HT-29 (cell line): Measurements from ENCODE around the gene FOXE1. TPM values are rescaled to one million over a fixed set of nuclear protein-coding genes. Genes with fewer than 3 reads are reported as not detected.
A peak's percentile ranks its signal among the peaks of the same experiment; 100 is the strongest.

ENCODE experiments used
- DNase-seq: peaks from one replicate; pipeline ENCODE4 v3.0.0-alpha.2; 2015; ENCODE audit warnings: low spot score
- total RNA-seq: library from RNA; depleted of rRNA; stranded (reverse); fragments of >200 nt; shearing (Covaris generic); gene quantifications from 2 replicates; pipeline ENCODE4 v1.2.3, GENCODE V29; 2014

FOXE1 gene
- total RNA-seq, 1 experiment from 2014 or later = not detected

DNA sequence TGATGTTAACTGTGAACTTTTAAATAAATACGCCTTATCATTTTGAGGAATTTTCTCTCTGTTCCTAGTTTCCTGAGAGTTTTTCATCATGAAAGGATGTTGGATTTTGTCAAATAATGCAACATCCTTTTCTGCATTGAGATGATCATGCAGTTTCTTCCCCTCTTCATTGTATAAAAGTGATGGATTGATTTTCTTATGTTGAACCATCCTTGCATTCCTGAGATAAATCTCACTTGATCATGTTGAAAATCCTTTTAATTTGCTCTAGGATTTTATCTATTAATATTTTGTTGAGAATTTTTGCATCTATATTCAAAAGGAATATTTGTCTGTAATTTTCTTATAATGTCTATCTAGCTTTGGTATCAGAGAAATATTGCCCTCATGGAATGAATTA is 13.3 kb downstream of the FOXE1 start:
- no peak for DNase-seq

- DNase-seq = no peak
These were observed 13.8 kb downstream of the FOXE1 start for GRCh38 chr9:97866848-97867247.

DNA sequence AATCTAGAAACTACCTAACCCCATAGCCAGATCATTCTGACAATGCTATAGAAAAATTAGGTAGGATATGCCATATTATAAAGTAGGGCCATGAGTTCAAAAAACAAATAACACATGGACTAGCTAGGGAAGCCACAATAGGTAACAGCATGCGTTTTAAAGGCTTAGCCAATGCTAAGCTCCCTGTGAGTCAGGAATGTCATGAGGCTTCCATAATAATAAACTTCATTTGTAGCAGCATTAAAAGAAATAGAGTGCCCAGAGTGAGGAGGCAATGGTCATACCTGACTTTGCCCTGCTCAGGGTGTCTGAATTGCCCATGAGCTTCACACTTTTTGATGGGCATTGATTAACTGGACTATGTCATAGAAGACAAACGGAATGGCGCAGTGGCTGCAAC is 15.8 kb downstream of the FOXE1 start:
- no peak for DNase-seq

DNA sequence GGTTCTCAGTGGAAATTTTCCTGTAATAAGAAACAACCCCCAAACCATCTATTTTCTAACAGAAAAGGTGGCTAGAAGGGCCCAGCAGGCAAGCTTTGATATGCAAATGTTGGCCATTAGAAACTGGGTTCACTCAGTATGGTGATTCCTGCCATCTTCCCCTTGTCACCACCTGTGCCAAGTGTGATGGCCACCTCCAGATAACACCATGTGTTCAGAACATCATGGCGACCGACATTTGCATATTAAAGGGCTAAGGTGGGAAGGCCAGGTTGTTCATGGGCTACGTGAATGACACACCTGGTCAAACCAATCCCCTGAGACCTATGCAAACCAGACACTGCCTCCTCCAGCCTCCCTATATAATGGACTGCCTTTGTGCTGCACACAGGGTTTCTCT is 20.4 kb downstream of the FOXE1 start:
- DNase-seq = no peak

DNA sequence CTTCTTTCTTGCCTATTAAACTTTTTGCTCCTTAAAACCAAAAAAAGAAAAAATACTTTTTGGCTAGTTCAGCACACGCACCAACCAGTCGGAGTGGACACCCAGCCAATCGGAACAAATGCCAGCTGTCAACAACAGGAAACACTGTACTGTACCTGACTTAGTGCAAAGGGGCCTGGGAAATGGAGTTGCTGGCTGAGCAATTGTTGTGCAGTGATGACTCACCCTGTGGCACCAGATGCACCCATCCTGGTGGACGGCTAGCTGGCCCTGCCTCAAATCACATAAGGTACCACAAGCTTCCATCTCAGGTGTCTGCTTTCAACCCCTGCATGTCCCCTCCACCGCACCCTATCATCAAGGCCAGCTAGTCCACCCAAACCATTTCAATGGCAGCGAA is 20.9 kb downstream of the FOXE1 start:
- DNase-seq = peak; percentile 11

DNA sequence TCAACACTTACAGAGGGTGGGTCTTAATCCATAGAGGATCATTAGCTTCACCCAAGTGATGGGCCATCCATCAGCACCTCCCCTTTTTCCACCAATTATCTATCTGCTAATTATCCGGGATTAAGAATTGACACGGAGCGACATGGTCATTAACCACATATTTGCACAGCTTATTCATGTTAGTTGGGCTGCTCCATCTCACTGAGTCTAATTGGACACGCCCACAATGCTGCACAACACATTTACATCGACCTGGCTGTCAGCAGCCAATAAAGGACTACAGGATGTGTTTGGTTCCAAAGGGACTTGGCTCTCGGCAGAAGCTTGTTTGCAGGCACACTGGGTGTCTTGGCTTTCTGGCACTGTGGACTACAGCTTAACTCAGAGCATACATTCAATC is 21.6 kb downstream of the FOXE1 start:
- no peak for DNase-seq

- no peak for DNase-seq
These were observed 22.1 kb downstream of the FOXE1 start for GRCh38 chr9:97875111-97875510.

GRCh38 chr9:97876061-97876460 is 23.0 kb downstream of the FOXE1 start:
- DNase-seq = no peak

DNA sequence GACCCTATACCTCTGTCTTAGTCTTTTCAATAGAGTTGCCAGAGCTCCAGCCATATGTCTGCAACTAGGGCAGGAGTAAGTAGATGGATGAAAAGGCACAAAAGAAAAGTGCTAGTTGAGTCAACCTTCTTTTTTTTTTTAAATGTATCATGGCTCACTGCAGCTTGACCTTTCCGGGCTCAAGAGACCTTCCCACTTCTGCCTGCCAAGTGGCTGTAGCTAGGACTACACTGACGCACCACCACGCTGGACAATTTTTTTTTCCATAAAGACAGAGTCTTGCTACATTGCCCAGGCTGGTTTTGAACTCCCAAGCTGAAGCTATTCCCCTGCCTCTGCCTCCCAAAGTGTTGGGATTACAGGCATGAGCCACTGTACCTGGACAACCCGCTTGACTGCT is 27.3 kb downstream of the FOXE1 start:
- no peak for DNase-seq

DNA sequence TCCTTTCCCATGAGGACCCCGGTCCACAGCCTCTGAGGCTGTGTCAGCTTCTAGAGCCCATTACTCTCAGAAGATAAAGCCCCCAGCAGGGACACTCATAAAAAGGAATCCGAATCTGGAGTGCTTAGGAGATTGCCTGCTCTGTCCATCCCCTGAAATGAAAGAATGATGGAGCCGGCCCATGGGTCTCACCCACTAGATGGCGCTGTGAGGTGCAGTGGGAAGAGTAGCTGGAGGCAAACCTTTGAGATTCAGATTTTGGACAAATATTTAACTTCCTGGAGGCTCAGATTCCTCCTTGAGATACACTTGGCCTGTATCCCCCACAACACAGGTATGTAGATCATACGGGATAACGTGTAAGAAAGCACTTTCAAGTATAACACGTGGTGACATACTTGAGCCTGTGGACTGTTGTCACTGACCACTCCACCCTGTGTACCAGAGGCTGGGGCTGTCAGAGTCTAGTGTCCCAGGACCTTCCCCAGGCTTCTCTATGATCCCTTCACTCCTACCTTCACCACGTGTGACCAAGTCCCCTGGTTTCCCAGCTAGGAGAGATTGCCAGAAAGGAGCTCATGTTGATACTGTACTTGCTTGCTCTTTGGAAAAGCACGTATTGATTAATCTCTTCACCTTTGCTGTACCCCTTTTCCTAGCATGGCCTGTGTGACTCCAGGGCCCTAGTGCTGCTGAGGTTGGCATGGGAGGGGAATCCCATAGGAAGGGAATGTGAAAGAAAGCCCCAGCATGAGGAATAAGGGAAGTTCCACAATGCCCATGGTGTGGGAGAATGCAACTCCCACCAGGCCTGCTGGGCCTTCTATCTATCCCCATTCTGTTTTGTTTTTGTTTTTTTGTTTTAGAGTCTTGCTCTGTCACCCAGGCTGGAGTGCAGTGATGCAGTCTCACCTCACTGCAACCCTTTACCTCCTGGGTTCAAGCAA is 37.2 kb downstream of the FOXE1 start:
- DNase-seq = peak; percentile 44

DNA sequence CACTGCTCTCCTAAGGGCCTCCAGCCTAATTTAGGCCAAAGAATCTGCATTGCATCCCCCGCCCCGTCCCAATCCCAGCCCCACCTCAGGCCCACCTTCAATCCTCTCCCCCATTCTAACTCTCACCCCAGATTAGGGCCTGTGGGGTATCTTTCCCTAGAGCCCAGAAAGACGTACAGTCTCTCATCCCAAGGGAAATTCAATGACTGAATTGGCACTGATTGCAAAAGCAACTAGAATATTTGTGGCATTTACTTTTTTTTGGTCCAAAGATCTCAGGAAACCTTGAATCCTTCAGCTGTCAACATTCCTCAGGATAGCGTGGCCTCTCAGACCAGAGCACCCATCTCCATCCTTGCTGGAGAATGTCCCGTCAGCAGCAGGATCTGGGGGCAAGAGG is 38.7 kb downstream of the FOXE1 start:
- DNase-seq = no peak

DNA sequence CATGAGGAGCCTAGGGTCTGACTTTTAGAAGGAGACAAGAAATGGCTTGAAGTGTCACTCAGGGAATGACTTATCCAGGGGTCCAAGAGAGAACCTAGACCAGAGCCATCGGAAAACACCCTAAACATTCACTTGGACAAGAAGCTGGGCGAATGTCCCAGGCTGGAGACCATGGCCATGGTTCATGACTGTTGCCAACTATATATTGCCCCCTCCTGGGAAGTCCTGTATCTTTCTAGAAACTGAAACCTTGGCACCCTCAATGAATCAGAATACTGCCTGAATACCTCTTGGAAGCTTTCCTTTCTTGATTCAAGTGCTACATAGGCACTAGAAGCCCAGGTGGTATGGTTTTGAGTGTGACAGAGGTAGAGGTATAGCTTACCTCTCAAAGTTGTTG is 39.4 kb downstream of the FOXE1 start:
- peak; percentile 48 for DNase-seq

GRCh38 chr9:97895211-97895610 is 42.2 kb downstream of the FOXE1 start:
- DNase-seq = no peak

GRCh38 chr9:97895695-97896332 is 42.8 kb downstream of the FOXE1 start:
- DNase-seq = peak; percentile 50

- DNase-seq = no peak
These were observed 47.2 kb downstream of the FOXE1 start for GRCh38 chr9:97900103-97900737.

DNA sequence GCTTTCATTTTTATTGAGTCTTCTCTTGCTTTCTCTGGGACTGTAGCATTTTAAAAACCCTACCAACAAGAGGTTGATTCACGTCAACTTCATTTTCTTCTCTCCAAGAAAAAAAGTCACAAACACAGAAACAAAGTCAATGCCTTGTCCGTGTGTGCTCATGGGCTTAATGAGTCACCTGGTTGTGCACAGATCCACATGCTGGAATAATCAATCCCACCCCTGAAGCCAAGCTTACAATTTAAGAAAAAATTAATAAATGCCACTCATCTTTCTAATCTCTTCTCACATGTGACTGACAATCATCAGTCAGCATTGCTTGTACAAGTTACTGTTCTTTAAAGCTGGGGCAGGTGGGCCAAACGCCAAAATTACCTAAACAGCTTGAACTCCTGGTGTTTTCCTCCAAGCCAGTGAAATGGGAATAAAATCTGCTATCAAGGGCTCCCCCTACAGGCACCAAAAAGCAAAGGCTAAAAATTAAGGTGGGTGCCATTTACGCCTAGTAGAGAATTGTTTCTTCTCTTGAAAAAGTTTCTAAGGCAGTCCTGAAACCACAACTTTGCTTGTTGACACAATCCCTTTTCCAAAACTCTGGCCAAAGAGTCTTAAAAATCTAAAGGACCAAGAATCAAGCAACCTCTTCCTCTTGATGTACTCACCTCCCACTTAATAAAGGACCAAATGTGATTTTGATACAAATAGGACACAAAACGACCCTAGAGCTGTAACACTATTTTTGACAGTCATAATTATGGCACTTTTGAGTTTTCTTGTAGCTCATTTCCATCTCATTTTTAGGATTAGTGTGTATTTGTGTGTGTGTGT is 47.9 kb downstream of the FOXE1 start:
- DNase-seq = peak; percentile 63

- DNase-seq = no peak
These were observed 50.2 kb downstream of the FOXE1 start for GRCh38 chr9:97903177-97903576.

DNA sequence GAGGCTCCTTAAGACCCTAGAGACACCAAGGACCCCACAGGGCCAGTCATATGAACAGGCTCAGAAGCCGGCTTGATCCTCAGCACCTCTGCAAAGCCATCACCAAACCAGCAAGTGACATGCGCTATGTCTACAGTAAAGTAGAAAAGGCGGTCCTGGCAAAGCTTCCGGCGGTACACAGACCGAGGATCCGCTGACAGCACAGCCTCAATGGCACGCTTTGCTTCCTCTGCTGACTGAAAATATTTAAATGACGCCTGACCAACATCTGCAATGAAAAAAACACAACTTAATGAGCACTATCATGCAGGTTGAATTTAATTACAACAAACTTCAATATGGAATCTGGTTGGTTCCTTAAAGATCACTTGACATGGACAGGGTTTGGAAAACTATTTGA is 51.7 kb downstream of the FOXE1 start:
- no peak for DNase-seq

GRCh38 chr9:97905228-97905627 is 52.2 kb downstream of the FOXE1 start:
- DNase-seq = no peak
